Tibial artery (tissue), 4 donors: ENCODE measurements around the gene CCDC171.
A peak's percentile ranks its signal among the peaks of the same experiment; 100 is the strongest.
"Not testable (repeated sequence)": the region's sequence is repeated elsewhere in the genome, so short reads cannot be mapped to it uniquely, and the experiment has no call there.

ENCODE experiments used
- DNase-seq, 2 donors: peaks; one replicate each; pipeline ENCODE4 v3.0.0-alpha.2; 2019
- H3K27ac ChIP-seq, 2 donors: fragments of 200-600 bp; sonication (generic) in 1 of 2; 1 replicate in 1 of 2; 2 replicates in 1 of 2; pipeline ENCODE4 v1.5.1; 2018 to 2019; ENCODE audit warnings: mild to moderate bottlenecking in 1 of 2
- H3K27me3 ChIP-seq, 2 donors: fragments of 200-600 bp; sonication (generic) in 1 of 2; one replicate each; pipeline versions ENCODE4 v1.5.1 to v1.6.0; 2016 to 2019
- H3K36me3 ChIP-seq, 3 donors: fragments of 200-600 bp; sonication (generic) in 2 of 3; one replicate each; pipeline ENCODE4 v1.5.1; 2016 to 2019; ENCODE audit warnings: mild to moderate bottlenecking in 2 of 3
- H3K4me1 ChIP-seq, 4 donors: fragments of 200-600 bp; sonication (generic) in 2 of 4; 1 replicate in 3 of 4; 2 replicates in 1 of 4; pipeline ENCODE4 v1.5.1; 2016 to 2019
- H3K4me3 ChIP-seq, 2 donors: fragments of 200-600 bp; sonication (generic) in 1 of 2; 1 replicate in 1 of 2; 2 replicates in 1 of 2; pipeline ENCODE4 v1.5.1; 2018 to 2019; ENCODE audit warnings: mild to moderate bottlenecking in 2 of 2
- H3K9me3 ChIP-seq, 3 donors: fragments of 200-600 bp; sonication (generic) in 1 of 3; one replicate each; pipeline ENCODE4 v1.5.1; 2016 to 2019
- CTCF ChIP-seq, 2 experiments: fragments of 200-600 bp in 1 of 2; fragments of 450-650 bp in 1 of 2; IDR thresholded peaks; one replicate each; pipeline ENCODE4 v1.5.1; 2017 to 2019; ENCODE audit warnings: antibody characterized with exemption in 2 of 2, mild to moderate bottlenecking in 1 of 2, moderate library complexity in 1 of 2
- intact Hi-C: fragments of 100-400 bp; cut with DNase I; formaldehyde crosslinking; loops from one replicate; pipeline ENCODE4 v1.15.0; 2023; ENCODE audit warnings: low total_unique reads

The CCDC171 gene

GRCh38 chr9:15572200-15572770, 19.4 kb downstream of the CCDC171 start:
- intact Hi-C loops = no loop called here

GRCh38 chr9:15576350-15577050, 23.7 kb downstream of the CCDC171 start:
- Histone ChIP-seq H3K4me3 (no peak overlapping the region), H3K27me3 (no peaks in the 10 kb centered on the region), H3K27ac (no peak overlapping the region), H3K36me3 (no peaks in the 10 kb centered on the region), H3K9me3 (no peaks in the 10 kb centered on the region), H3K4me1 (no peaks in the 10 kb centered on the region)
- no peak for DNase-seq
- no peak for TF ChIP-seq CTCF (IDR thresholded peaks at IDR 0.05)
- intact Hi-C loops = no loop called here

More at GRCh38 chr9:15572200-15572770, 19.4 kb downstream of the CCDC171 start:
- Histone ChIP-seq H3K27ac (no peak overlapping the region), H3K9me3 (no peaks in the 10 kb centered on the region), H3K4me1 (no peaks in the 10 kb centered on the region), H3K36me3 (no peaks in the 10 kb centered on the region), H3K4me3 (no peak overlapping the region), H3K27me3 (no peaks in the 10 kb centered on the region)
- no peak for DNase-seq
- TF ChIP-seq CTCF (IDR thresholded peaks at IDR 0.05) = no peak

GRCh38 chr9:15578714-15579113, 25.9 kb downstream of the CCDC171 start:
- intact Hi-C loops = no loop called here
- Histone ChIP-seq H3K27me3 (no peaks in the 10 kb centered on the region), H3K9me3 (no peaks in the 10 kb centered on the region), H3K4me3 (no peak overlapping the region), H3K36me3 (no peaks in the 10 kb centered on the region), H3K4me1 (no peaks in the 10 kb centered on the region), H3K27ac (no peak overlapping the region)
- peak in 1 of 2 donors; percentile 28 for DNase-seq
- TF ChIP-seq CTCF (IDR thresholded peaks at IDR 0.05) = no peak

- Histone ChIP-seq H3K4me1 (no peaks in the 10 kb centered on the region), H3K27me3 (no peaks in the 10 kb centered on the region), H3K36me3 (no peaks in the 10 kb centered on the region), H3K9me3 (no peaks in the 10 kb centered on the region), H3K4me3 (no peak overlapping the region), H3K27ac (no peak overlapping the region)
- no peak for DNase-seq
- intact Hi-C loops = no loop called here
- TF ChIP-seq CTCF (IDR thresholded peaks at IDR 0.05) = no peak
Observed at GRCh38 chr9:15584379-15584778, 31.5 kb downstream of the CCDC171 start.

GRCh38 chr9:15592317-15592716, 39.5 kb downstream of the CCDC171 start:
- TF ChIP-seq CTCF (IDR thresholded peaks at IDR 0.05) = no peak
- no peaks in the 10 kb centered on the region for H3K36me3 ChIP-seq
- H3K9me3 ChIP-seq = peaks cover 0 to 5% (median 0%) of the 10 kb centered on the region in 3 donors
- H3K27ac ChIP-seq = no peak overlapping the region
- no peaks in the 10 kb centered on the region for H3K27me3 ChIP-seq
- H3K4me1 ChIP-seq = no peaks in the 10 kb centered on the region
- H3K4me3 ChIP-seq = no peak overlapping the region
- intact Hi-C loops = no loop called here
- DNase-seq = no peak

- H3K27me3 ChIP-seq, DNase-seq, H3K4me1 ChIP-seq, H3K9me3 ChIP-seq, H3K4me3 ChIP-seq, intact Hi-C loops, H3K36me3 ChIP-seq, H3K27ac ChIP-seq: not testable (repeated sequence)
Observed at GRCh38 chr9:15592940-15593339, 40.1 kb downstream of the CCDC171 start.

- not testable (repeated sequence) for H3K36me3 ChIP-seq, H3K4me1 ChIP-seq, H3K27ac ChIP-seq, H3K9me3 ChIP-seq, DNase-seq, H3K27me3 ChIP-seq, H3K4me3 ChIP-seq
- intact Hi-C loops = loop anchor here (5.0 to 10.0 kb wide), 2 partner anchors 33 to 326 kb away; no protein-coding TSS in a partner anchor
Observed at GRCh38 chr9:15600666-15601330, 48.0 kb downstream of the CCDC171 start.
